ENCODE results near the gene DTNBP1. TPM values are rescaled to one million over a fixed set of nuclear protein-coding genes. Genes with fewer than 3 reads are reported as not detected.

The DTNBP1 gene
- total RNA-seq, 2 donors from 2014 or later: 9.0 to 14.1 TPM

DNA sequence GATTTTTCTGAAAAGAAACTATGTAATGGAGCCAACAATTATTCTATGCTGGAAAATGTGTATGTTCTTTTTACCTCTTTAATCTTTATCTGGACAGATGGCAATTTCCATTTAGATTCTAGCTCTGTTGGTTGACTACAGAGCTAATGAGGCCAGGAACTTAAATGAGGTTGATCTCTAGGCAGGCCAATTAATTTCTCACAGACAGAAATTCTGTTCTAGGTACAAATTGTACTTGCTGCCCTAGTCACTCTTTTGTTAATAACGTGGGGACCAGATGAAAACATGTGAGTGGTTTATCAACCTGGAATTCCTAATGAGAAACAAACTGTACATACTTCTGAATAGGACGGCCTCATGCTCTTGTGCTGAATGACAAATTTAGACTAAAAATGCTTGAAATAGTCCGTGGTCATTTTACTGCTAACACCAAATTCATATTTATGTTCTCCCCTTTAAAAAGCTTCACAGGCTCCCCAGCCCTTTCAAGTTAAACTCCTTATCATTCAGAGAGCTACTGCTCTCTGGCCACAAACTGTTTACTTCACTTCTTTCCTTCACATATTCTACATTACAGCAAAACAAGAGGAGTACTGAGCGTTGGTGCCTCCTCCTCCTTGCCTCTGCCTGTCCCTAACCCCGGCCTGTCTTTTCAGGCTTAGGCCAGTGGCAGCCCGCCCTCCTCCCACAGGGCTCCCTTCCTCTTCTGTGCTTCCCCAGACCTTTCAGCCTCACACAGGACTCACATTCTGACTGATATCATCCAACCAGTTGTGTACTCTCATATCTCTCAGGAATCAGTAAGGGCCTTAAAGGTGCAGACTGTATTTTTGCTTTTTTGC, 41.4 kb downstream of the DTNBP1 start:
- WGBS: 30% methylated on average over 6 of the region's 6 CpGs
- Histone ChIP-seq H3K27ac (peak overlapping the region; percentile 31 to 33), H3K27me3 (replicated peaks; ENCODE audit: insufficient read depth) (no peaks in the 10 kb centered on the region), H3K4me1 (replicated peaks) (no peaks in the 10 kb centered on the region), H3K36me3 (no peaks in the 10 kb centered on the region), H3K4me3 (no peak overlapping the region), H3K9me3 (no peaks in the 10 kb centered on the region)
- TF ChIP-seq POLR2A (IDR thresholded peaks at IDR 0.05) (no peak), POLR2AphosphoS5 (IDR thresholded peaks at IDR 0.05) (no peak)
- TF ChIP-seq, protein P1, sequence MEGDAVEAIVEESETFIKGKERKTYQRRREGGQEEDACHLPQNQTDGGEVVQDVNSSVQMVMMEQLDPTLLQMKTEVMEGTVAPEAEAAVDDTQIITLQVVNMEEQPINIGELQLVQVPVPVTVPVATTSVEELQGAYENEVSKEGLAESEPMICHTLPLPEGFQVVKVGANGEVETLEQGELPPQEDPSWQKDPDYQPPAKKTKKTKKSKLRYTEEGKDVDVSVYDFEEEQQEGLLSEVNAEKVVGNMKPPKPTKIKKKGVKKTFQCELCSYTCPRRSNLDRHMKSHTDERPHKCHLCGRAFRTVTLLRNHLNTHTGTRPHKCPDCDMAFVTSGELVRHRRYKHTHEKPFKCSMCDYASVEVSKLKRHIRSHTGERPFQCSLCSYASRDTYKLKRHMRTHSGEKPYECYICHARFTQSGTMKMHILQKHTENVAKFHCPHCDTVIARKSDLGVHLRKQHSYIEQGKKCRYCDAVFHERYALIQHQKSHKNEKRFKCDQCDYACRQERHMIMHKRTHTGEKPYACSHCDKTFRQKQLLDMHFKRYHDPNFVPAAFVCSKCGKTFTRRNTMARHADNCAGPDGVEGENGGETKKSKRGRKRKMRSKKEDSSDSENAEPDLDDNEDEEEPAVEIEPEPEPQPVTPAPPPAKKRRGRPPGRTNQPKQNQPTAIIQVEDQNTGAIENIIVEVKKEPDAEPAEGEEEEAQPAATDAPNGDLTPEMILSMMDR (IDR thresholded peaks at IDR 0.05): no peak
- intact Hi-C loops (cut with DNase I): loop anchor here (5.0 to 10.0 kb wide), 3 partner anchors 119 to 1487 kb away; partner anchors contain the start of gene JARID2
- DNase-seq (ENCODE audit: low spot score): no peak

DNA sequence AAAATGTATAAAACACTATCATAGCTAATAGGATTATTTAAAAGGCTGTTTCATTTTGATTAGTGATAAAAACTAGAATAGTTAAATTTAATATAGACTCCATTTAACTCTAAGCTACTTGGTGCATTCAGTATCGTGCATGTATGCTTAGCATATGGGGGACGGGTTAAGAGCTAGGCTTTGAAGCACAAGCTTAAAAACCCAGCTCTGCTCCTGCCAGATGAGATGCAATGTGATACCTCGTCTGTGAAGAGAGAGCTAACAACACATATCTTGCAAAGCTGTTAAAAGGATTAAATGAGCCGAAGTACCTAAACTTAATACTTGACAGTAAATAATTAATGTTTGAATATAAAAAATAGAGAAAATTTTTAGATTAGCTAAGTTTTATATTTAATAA, 42.2 kb downstream of the DTNBP1 start:
- no peak for DNase-seq (ENCODE audit: low spot score)
- WGBS: 39% methylated on average over 4 of the region's 4 CpGs
- intact Hi-C loops (cut with DNase I): loop anchor here (5.0 to 10.0 kb wide), 3 partner anchors 118 to 1486 kb away; partner anchors contain the start of gene JARID2
- no peaks in the 10 kb centered on the region for H3K27me3 ChIP-seq (replicated peaks; ENCODE audit: insufficient read depth)
- H3K4me1 ChIP-seq (replicated peaks): no peaks in the 10 kb centered on the region
- no peak overlapping the region for H3K4me3 ChIP-seq
- H3K36me3 ChIP-seq: no peaks in the 10 kb centered on the region
- H3K27ac ChIP-seq: no peak overlapping the region
- TF ChIP-seq POLR2AphosphoS5 (IDR thresholded peaks at IDR 0.05): no peak
- TF ChIP-seq, protein P1 (IDR thresholded peaks at IDR 0.05): no peak
- TF ChIP-seq POLR2A (IDR thresholded peaks at IDR 0.05): no peak
- H3K9me3 ChIP-seq: no peaks in the 10 kb centered on the region

DNA sequence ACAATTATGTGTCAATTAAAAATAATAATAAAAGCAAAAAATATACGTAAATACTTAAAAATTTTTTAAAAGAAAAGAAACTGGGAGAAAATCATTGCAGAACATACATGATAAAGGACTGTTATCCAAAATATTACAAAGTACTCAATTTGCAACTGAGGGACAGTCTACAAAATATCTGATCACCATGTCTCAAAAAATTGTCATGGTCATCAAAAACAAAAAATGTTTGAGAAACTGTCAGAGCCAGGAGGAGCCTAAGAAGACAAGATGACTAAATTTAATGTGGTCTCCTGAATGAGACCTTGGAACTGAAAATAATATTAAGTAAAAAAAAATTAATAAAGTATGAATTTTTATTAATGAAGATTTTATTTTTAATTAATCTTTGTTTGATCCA, 43.5 kb downstream of the DTNBP1 start:
- Histone ChIP-seq H3K36me3 (no peaks in the 10 kb centered on the region), H3K27ac (no peak overlapping the region), H3K4me3 (no peak overlapping the region), H3K9me3 (no peaks in the 10 kb centered on the region), H3K27me3 (replicated peaks; ENCODE audit: insufficient read depth) (no peaks in the 10 kb centered on the region), H3K4me1 (replicated peaks) (no peaks in the 10 kb centered on the region)
- intact Hi-C loops (cut with DNase I): no loop called here
- no peak for TF ChIP-seq POLR2A (IDR thresholded peaks at IDR 0.05)
- no peak for TF ChIP-seq POLR2AphosphoS5 (IDR thresholded peaks at IDR 0.05)
- TF ChIP-seq, protein P1 (IDR thresholded peaks at IDR 0.05): no peak
- no peak for DNase-seq (ENCODE audit: low spot score)
- 91% methylated on average over 1 of the region's 1 CpG for WGBS

GRCh38 chr6:15618685-15619084, 44.1 kb downstream of the DTNBP1 start:
- H3K4me1 ChIP-seq (replicated peaks): no peaks in the 10 kb centered on the region
- no peak overlapping the region for H3K4me3 ChIP-seq
- DNase-seq (ENCODE audit: low spot score): no peak
- WGBS: 95% methylated on average over 6 of the region's 6 CpGs
- H3K27ac ChIP-seq: no peak overlapping the region
- intact Hi-C loops (cut with DNase I): no loop called here
- H3K27me3 ChIP-seq (replicated peaks; ENCODE audit: insufficient read depth): no peaks in the 10 kb centered on the region
- H3K9me3 ChIP-seq: no peaks in the 10 kb centered on the region
- H3K36me3 ChIP-seq: no peaks in the 10 kb centered on the region
- TF ChIP-seq, protein P1 (IDR thresholded peaks at IDR 0.05): no peak
- TF ChIP-seq POLR2AphosphoS5 (IDR thresholded peaks at IDR 0.05) (no peak), POLR2A (IDR thresholded peaks at IDR 0.05) (no peak)

DNA sequence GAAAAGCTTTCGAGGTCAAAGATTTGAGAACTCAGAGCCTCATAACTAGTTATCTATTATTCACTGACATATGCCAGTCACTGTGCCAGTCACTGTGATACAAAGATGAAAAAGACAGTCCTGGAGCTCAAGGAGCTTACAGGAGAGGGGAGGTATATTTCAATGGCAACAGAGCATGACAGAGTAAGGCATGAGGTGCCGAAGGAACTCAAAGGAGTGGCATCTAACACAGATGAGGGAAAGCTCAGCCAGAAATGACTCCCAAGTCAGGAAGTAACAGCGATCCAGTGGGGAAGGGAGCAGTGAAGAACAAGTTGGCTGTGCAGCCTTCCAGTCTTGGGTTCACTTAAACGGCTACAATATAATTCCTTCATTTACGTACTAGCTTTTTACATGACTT, 46.6 kb downstream of the DTNBP1 start:
- WGBS: 81% methylated on average over 5 of the region's 5 CpGs
- Histone ChIP-seq H3K9me3 (no peaks in the 10 kb centered on the region), H3K4me1 (replicated peaks) (no peaks in the 10 kb centered on the region), H3K27me3 (replicated peaks; ENCODE audit: insufficient read depth) (no peaks in the 10 kb centered on the region), H3K27ac (no peak overlapping the region), H3K4me3 (no peak overlapping the region), H3K36me3 (no peaks in the 10 kb centered on the region)
- intact Hi-C loops (cut with DNase I): no loop called here
- DNase-seq (ENCODE audit: low spot score): no peak
- TF ChIP-seq POLR2AphosphoS5 (IDR thresholded peaks at IDR 0.05) (no peak), POLR2A (IDR thresholded peaks at IDR 0.05) (no peak)
- TF ChIP-seq, protein P1 (IDR thresholded peaks at IDR 0.05): no peak

Data from prostate gland (tissue), 2 donors.